Astrocyte (in vitro differentiated cells and primary cell): ENCODE measurements around the gene TANGO6. TPM values are rescaled to one million over a fixed set of nuclear protein-coding genes. Genes with fewer than 3 reads are reported as not detected.
A peak's percentile ranks its signal among the peaks of the same experiment; 100 is the strongest.

Experiments used
- DNase-seq: peaks from one replicate; pipeline ENCODE4 v3.0.0-alpha.2; 2010; ENCODE audit warnings: low read depth
- FAIRE-seq: peaks from 2 replicates; lab custom pipeline; 2011; peaks lifted over from hg19 to GRCh38; lab: Jason Lieb, UNC
- H2AFZ ChIP-seq: 2 replicates; pipeline ENCODE4 v1.6.0; 2012; ENCODE audit warnings: low read depth, low read length, inconsistent platforms
- H3K27ac ChIP-seq: 2 replicates; pipeline ENCODE4 v1.5.1; 2011; ENCODE audit warnings: low read depth, low read length, inconsistent platforms
- H3K27me3 ChIP-seq: 2 replicates; pipeline ENCODE4 v1.6.0; 2011; ENCODE audit warnings: low read length, inconsistent platforms; ENCODE audit not compliant: insufficient read depth
- H3K36me3 ChIP-seq: 2 replicates; pipeline ENCODE4 v1.5.1; 2011; ENCODE audit warnings: low read length, inconsistent platforms; ENCODE audit not compliant: insufficient read depth
- H3K4me1 ChIP-seq: 2 replicates; pipeline ENCODE4 v1.5.1; 2011; ENCODE audit warnings: low read length, inconsistent platforms; ENCODE audit not compliant: insufficient read depth
- H3K4me2 ChIP-seq: 2 replicates; pipeline ENCODE4 v1.6.0; 2012; ENCODE audit warnings: low read length, inconsistent platforms
- H3K4me3 ChIP-seq: 2 replicates; pipeline ENCODE4 v1.5.1; 2011; ENCODE audit warnings: low read depth, mild to moderate bottlenecking, low read length, inconsistent platforms; ENCODE audit not compliant: insufficient read depth
- H3K79me2 ChIP-seq: 2 replicates; pipeline ENCODE4 v1.6.0; 2012; ENCODE audit warnings: mild to moderate bottlenecking, low read length, inconsistent platforms; ENCODE audit not compliant: insufficient read depth
- H3K9ac ChIP-seq: 2 replicates; pipeline ENCODE4 v1.6.0; 2012; ENCODE audit warnings: mild to moderate bottlenecking, low read length, inconsistent platforms
- H3K9me3 ChIP-seq: 2 replicates; pipeline ENCODE4 v1.5.1; 2012; ENCODE audit warnings: low read depth, mild to moderate bottlenecking, low read length, inconsistent platforms; ENCODE audit not compliant: insufficient read depth
- H4K20me1 ChIP-seq: 2 replicates; pipeline ENCODE4 v1.6.0; 2012; ENCODE audit warnings: low read length, inconsistent platforms; ENCODE audit not compliant: insufficient read depth
- H3K27ac Mint-ChIP-seq: one replicate; pipeline ENCODE4 v1.8.0; 2021; ENCODE audit warnings: mild to moderate bottlenecking, mixed read lengths; ENCODE audit not compliant: unreplicated experiment
- H3K27me3 Mint-ChIP-seq: one replicate; pipeline ENCODE4 v1.8.0; 2021; ENCODE audit warnings: low read depth, mixed read lengths; ENCODE audit not compliant: unreplicated experiment
- H3K36me3 Mint-ChIP-seq: one replicate; pipeline ENCODE4 v1.8.0; 2021; ENCODE audit warnings: low read depth, mixed read lengths; ENCODE audit not compliant: unreplicated experiment
- H3K4me1 Mint-ChIP-seq: one replicate; pipeline ENCODE4 v1.8.0; 2021; ENCODE audit warnings: low read depth, mixed read lengths; ENCODE audit not compliant: unreplicated experiment
- H3K4me3 Mint-ChIP-seq: one replicate; pipeline ENCODE4 v1.8.0; 2021; ENCODE audit warnings: mild to moderate bottlenecking, moderate library complexity, mixed read lengths; ENCODE audit not compliant: unreplicated experiment
- H3K9me3 Mint-ChIP-seq: one replicate; pipeline ENCODE4 v1.8.0; 2021; ENCODE audit warnings: mild to moderate bottlenecking, mixed read lengths; ENCODE audit not compliant: unreplicated experiment
- EZH2 ChIP-seq: IDR thresholded peaks from 2 replicates; pipeline ENCODE4 v1.6.1; 2012; ENCODE audit warnings: mild to moderate bottlenecking, low read length, inconsistent platforms; ENCODE audit not compliant: insufficient read depth
- total RNA-seq: library from RNA; stranded (reverse); gene quantifications from 2 replicates; pipeline ENCODE4 v1.2.1, GENCODE V29; 2021
- TF ChIP-seq, protein P1 (sequence below): IDR thresholded peaks from 2 replicates; pipeline ENCODE4 v1.5.1; 2011; ENCODE audit warnings: low read depth, mild to moderate bottlenecking, inconsistent platforms, low read length, moderate library complexity; ENCODE audit not compliant: insufficient read depth

TANGO6 gene
- total RNA-seq, 1 donor from 2014 or later: 15.8 TPM

DNA sequence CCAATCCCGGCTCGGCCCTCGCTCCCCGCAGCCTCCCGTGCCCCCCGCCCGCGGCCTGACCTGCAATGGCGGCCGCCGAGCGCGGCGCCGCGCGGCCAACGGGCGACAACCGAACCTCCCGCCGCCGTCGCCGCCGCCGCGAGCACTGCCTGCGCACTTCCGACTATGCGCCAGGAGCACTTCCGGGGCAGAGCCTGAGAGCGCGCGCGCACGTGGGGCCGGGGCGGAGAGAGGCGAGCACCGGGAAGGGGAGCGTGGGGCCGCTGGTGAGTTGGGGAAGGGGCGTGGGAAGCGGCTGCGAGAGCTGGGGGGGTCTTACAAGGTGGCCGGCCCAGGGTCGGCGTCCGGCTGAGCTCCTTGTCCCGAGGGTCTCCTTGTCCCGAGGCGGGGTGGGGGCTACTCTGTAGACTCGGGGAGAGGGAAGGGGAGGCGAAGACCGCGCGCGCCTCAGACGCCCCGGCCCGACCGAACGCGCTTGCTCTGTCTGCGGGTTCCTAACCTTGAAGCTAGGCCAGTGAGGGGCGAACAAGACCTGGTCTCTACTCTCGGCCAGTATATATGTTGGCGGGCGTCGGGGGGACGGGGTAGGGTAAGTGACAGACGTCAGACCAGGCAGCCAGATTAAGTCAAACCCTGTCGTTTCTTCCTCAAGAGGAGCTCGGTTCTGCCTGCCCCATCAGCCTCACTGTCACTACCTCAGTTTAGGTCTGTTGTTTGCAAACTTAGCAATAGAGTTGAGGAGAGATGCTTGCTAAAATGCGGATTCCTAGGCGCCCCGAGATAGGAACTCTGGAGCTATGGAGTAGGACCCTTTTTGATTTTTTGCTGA, 289.3 kb downstream of the TANGO6 start, which contains the start of the genes CHTF8 and UTP4:
CHTF8 (minus strand) TSS at position 165 of the 829 bp plus-strand sequence. CDS start 11,130 bp downstream, outside the sequence.
UTP4 (plus strand) TSS at position 226 of the 829 bp plus-strand sequence. CDS start 811 bp downstream, outside the sequence.
- Histone ChIP-seq H3K9ac (peak within 1 kb of the TSS; percentile 99), H3K4me2 (peak within 1 kb of the TSS; percentile 96), H3K4me3 (peak within 1 kb of the TSS; percentile 96), H3K4me1 (peaks cover 10% of the 10 kb centered on the region), H3K79me2 (peaks cover 92% of the 10 kb centered on the region), H3K27ac (peak within 1 kb of the TSS; percentile 76), H3K36me3 (peaks cover 12% of the 10 kb centered on the region), H3K27me3 (no peaks in the 10 kb centered on the region), H3K9me3 (no peaks in the 10 kb centered on the region), H4K20me1 (peaks cover 72% of the 10 kb centered on the region), H2AFZ (peak within 1 kb of the TSS; percentile 64)
- Mint-ChIP-seq H3K4me3 (peak within 1 kb of the TSS; percentile 99), H3K36me3 (peaks cover 16% of the 10 kb centered on the region), H3K4me1 (peaks cover 25% of the 10 kb centered on the region), H3K9me3 (no peaks in the 10 kb centered on the region), H3K27ac (peak within 1 kb of the TSS; percentile 93), H3K27me3 (no peaks in the 10 kb centered on the region)
- DNase-seq (peak; percentile 66), FAIRE-seq (no peak)
- TF ChIP-seq, protein P1, sequence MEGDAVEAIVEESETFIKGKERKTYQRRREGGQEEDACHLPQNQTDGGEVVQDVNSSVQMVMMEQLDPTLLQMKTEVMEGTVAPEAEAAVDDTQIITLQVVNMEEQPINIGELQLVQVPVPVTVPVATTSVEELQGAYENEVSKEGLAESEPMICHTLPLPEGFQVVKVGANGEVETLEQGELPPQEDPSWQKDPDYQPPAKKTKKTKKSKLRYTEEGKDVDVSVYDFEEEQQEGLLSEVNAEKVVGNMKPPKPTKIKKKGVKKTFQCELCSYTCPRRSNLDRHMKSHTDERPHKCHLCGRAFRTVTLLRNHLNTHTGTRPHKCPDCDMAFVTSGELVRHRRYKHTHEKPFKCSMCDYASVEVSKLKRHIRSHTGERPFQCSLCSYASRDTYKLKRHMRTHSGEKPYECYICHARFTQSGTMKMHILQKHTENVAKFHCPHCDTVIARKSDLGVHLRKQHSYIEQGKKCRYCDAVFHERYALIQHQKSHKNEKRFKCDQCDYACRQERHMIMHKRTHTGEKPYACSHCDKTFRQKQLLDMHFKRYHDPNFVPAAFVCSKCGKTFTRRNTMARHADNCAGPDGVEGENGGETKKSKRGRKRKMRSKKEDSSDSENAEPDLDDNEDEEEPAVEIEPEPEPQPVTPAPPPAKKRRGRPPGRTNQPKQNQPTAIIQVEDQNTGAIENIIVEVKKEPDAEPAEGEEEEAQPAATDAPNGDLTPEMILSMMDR: no peak
- TF ChIP-seq EZH2: no peak

DNA sequence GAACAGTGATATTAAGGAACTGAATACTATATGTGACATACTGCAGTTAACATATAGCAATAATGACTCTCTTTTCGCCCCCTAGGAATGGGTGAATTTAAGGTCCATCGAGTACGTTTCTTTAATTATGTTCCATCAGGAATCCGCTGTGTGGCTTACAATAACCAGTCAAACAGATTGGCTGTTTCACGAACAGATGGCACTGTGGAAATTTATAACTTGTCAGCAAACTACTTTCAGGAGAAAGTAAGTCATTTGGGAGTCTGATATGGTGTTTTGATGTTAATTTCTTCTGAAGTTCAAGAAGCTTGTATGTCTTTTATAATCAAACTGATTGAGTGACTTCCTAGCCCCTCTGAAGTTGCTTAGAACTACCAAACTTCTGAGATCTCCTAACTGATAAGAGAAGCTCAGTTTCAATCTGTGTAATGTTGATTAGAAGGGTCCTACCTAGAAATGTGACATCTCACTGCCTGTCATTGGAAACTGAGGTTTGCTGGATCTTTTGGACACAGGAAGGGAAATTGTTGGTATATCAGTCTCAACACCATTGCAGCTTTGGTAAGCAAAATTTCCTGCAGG, 290.1 kb downstream of the TANGO6 start:
- H3K27me3 ChIP-seq: no peaks in the 10 kb centered on the region
- peak overlapping the region; percentile 99 for H3K9ac ChIP-seq
- peak overlapping the region; percentile 97 for H3K4me3 Mint-ChIP-seq
- H3K27ac ChIP-seq: no peak overlapping the region
- H3K27me3 Mint-ChIP-seq: no peaks in the 10 kb centered on the region
- H3K4me3 ChIP-seq: peak overlapping the region; percentile 89
- no peak overlapping the region for H2AFZ ChIP-seq
- FAIRE-seq (no peak), DNase-seq (no peak)
- no peaks in the 10 kb centered on the region for H3K9me3 Mint-ChIP-seq
- H3K4me1 Mint-ChIP-seq: peaks cover 25% of the 10 kb centered on the region
- H3K36me3 Mint-ChIP-seq: peaks cover 13% of the 10 kb centered on the region
- peaks cover 90% of the 10 kb centered on the region for H3K79me2 ChIP-seq
- H3K27ac Mint-ChIP-seq: peak overlapping the region; percentile 21
- TF ChIP-seq, protein P1: no peak
- TF ChIP-seq EZH2: no peak
- H3K4me2 ChIP-seq: peak overlapping the region; percentile 96
- peaks cover 65% of the 10 kb centered on the region for H4K20me1 ChIP-seq
- H3K9me3 ChIP-seq: no peaks in the 10 kb centered on the region
- H3K4me1 ChIP-seq: peaks cover 10% of the 10 kb centered on the region
- H3K36me3 ChIP-seq: peaks cover 19% of the 10 kb centered on the region

Other genes starting within 250 kb of the TANGO6 start
- 13.2 and 14.1 TPM in 2 replicates for gene CDH3, start 198.2 kb upstream of the TANGO6 start, total RNA-seq
- gene CDH1, start 106.2 kb upstream of the TANGO6 start, total RNA-seq: 10.7 and 23.8 TPM in 2 replicates